NB4 (cell line): Measurements from ENCODE around the gene RPTOR.

Experiments
- MAX ChIP-seq: IDR thresholded peaks from 2 replicates; pipeline ENCODE4 v1.6.1; 2011; ENCODE audit warnings: low read depth, low read length
- MYC ChIP-seq: IDR thresholded peaks from 2 replicates; pipeline ENCODE4 v1.6.1; 2011; ENCODE audit warnings: low read depth, low read length
- POLR2A ChIP-seq: IDR thresholded peaks from 2 replicates; pipeline ENCODE4 v1.6.1; 2011; ENCODE audit warnings: mild to moderate bottlenecking; ENCODE audit not compliant: insufficient read length; ENCODE audit errors: extremely low read depth
- TF ChIP-seq, protein P1 (sequence below): IDR thresholded peaks from one replicate; pipeline ENCODE4 v1.5.1; 2012; ENCODE audit warnings: low read depth, low read length

GRCh38 chr17:80924111-80924806 lies 379.6 kb downstream of the RPTOR start:
- TF ChIP-seq, protein P1, sequence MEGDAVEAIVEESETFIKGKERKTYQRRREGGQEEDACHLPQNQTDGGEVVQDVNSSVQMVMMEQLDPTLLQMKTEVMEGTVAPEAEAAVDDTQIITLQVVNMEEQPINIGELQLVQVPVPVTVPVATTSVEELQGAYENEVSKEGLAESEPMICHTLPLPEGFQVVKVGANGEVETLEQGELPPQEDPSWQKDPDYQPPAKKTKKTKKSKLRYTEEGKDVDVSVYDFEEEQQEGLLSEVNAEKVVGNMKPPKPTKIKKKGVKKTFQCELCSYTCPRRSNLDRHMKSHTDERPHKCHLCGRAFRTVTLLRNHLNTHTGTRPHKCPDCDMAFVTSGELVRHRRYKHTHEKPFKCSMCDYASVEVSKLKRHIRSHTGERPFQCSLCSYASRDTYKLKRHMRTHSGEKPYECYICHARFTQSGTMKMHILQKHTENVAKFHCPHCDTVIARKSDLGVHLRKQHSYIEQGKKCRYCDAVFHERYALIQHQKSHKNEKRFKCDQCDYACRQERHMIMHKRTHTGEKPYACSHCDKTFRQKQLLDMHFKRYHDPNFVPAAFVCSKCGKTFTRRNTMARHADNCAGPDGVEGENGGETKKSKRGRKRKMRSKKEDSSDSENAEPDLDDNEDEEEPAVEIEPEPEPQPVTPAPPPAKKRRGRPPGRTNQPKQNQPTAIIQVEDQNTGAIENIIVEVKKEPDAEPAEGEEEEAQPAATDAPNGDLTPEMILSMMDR, result no peak
- TF ChIP-seq MAX, result no peak
- TF ChIP-seq POLR2A, result no peak
- no peak for TF ChIP-seq MYC
